GM10266 (cell line): Measurements from ENCODE around the gene HEATR9.
A peak's percentile ranks its signal among the peaks of the same experiment; 100 is the strongest.

Experiments
- DNase-seq: peaks from one replicate; pipeline ENCODE4 v3.0.0; 2012; ENCODE audit errors: extremely low spot score
- CTCF ChIP-seq: IDR thresholded peaks from 2 replicates; pipeline ENCODE4 v1.5.1; 2012; ENCODE audit warnings: mild to moderate bottlenecking, low read depth; ENCODE audit not compliant: control insufficient read depth, insufficient read depth; ENCODE audit errors: missing control alignments

The HEATR9 gene

GRCh38 chr17:35879773-35880654 is 11.3 kb upstream of the HEATR9 start, which contains the start of gene CCL5:
CCL5 (minus strand) TSS chr17:35880360.
- DNase-seq: peak; percentile 84
- no peak for TF ChIP-seq CTCF

- TF ChIP-seq CTCF: no peak
- no peak for DNase-seq
Observed at GRCh38 chr17:35878361-35878760, 9.7 kb upstream of the HEATR9 start.

GRCh38 chr17:35877345-35878029 is 8.8 kb upstream of the HEATR9 start:
- TF ChIP-seq CTCF: no peak
- no peak for DNase-seq

GRCh38 chr17:35876534-35876933 is 7.8 kb upstream of the HEATR9 start:
- no peak for TF ChIP-seq CTCF
- no peak for DNase-seq

- DNase-seq: no peak
- no peak for TF ChIP-seq CTCF
Observed at GRCh38 chr17:35875800-35876139, 7.1 kb upstream of the HEATR9 start.

GRCh38 chr17:35875072-35875799 is 6.5 kb upstream of the HEATR9 start:
- TF ChIP-seq CTCF: no peak
- DNase-seq: peak; percentile 38
